Daoy (cell line): ENCODE data around the gene SLAMF6. TPM values are rescaled to one million over a fixed set of nuclear protein-coding genes. Genes with fewer than 3 reads are reported as not detected.
"Not testable (repeated sequence)": the region's sequence is repeated elsewhere in the genome, so short reads cannot be mapped to it uniquely, and the experiment has no call there.

Experiments used
- DNase-seq: peaks from one replicate; pipeline ENCODE4 v3.0.0-alpha.2; 2015; ENCODE audit warnings: low read depth
- total RNA-seq: library from RNA; depleted of rRNA; stranded (reverse); fragments of >200 nt; shearing (Covaris generic); gene quantifications from 2 replicates; pipeline ENCODE4 v1.2.3, GENCODE V29; 2014

The SLAMF6 gene
- total RNA-seq, 1 experiment from 2014 or later: not detected

- DNase-seq: no peak
Observed at GRCh38 chr1:160504651-160505050, 18.4 kb downstream of the SLAMF6 start.

- DNase-seq: no peak
Observed at GRCh38 chr1:160503087-160503486, 20.0 kb downstream of the SLAMF6 start.

GRCh38 chr1:160500321-160500990 lies 22.6 kb downstream of the SLAMF6 start:
- DNase-seq: no peak

DNA sequence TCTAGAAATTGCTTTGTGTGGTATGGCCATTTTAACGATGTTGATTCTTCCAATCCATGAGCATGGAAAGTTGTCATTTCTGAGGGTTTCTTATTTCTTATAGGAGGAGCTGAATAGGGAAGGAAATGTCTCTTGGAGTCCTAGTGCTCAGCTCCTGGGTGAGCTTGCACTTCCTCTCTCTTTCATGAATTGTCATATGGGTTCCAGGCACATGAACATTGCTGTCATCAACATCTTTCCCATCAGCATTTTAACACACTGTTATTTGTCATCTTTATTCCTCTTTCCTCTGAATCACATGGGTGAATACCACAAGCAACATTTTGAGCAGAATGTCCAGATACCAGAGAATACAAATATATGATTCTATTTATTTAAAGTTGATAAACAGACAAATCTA lies 23.4 kb downstream of the SLAMF6 start:
- DNase-seq: no peak

DNA sequence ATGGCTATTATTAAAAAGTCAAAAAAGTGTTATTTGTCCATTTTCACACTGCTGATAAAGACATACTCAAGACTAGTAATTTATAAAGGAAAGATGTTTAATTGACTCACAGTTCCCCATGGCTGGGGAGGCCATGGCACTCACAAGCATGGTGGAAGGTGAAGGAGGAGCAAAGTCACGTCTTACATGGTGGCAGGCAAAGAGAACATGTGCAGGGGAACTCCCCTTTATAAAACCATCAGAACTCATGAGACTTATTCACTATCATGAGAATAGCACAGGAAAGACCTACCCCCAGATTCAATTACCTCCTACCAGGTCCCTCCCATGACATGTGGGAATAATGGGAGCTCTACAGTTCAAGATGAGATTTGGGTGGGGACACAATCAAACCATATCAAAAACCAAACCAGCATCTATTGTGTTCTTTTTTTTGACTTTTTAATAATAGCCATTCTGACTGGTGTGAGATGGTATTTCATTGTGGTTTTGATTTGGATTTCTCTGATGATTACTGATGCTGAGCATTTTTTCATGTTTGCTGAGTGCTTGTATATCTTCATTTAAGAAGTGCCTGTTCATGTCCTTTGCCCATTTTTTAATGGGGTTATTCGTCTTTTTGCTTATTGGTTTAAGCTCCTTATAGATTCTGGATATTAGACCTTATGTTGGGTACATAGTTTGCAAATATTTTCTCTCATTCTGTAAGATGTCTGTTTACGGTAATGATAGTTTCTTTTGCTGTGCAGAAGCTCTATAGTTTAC lies 24.6 kb downstream of the SLAMF6 start:
- not testable (repeated sequence) for DNase-seq

DNA sequence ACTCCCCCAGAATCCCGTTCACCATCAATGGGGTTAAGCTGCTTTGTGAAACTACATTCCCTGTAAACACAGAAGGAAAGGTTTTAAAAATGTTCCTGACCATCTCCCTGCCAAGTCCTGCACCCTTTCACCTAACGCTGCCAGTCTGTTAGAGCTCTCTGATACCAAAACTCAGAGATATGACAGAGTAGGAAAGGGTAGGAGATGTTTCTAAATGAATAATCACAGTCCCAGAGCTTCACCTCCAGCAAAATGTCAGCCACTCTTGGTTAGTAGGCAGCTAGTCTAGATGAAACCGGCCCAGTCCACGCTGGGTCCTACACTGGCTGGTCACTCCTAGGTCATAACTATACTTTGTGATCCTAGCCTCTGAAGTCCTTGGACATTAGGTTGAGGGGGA lies 26.7 kb downstream of the SLAMF6 start:
- no peak for DNase-seq

- no peak for DNase-seq
Observed at GRCh38 chr1:160494620-160495019, 28.4 kb downstream of the SLAMF6 start.

- DNase-seq: no peak
Observed at GRCh38 chr1:160492617-160493016, 30.4 kb downstream of the SLAMF6 start.

DNA sequence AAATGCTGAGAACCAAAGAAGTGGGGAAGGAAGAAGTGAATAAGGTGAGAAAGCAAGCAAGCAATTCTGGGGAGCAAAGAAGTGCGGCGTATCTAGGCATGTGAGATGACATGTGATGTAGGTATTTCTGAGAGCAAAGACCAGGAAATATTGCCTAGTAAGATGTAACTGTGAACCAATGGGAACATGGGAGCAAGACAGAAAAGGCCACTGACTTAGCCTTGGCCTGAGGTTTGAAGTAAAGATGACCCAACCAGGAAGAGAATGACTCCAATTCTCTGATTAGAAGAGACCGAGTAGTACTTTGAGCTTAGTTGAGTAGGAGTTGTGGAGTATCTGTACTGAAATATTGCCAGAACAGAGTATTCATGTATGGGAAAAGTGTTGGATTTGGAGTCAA lies 31.1 kb downstream of the SLAMF6 start:
- no peak for DNase-seq

GRCh38 chr1:160491017-160491416 lies 32.0 kb downstream of the SLAMF6 start:
- no peak for DNase-seq

DNA sequence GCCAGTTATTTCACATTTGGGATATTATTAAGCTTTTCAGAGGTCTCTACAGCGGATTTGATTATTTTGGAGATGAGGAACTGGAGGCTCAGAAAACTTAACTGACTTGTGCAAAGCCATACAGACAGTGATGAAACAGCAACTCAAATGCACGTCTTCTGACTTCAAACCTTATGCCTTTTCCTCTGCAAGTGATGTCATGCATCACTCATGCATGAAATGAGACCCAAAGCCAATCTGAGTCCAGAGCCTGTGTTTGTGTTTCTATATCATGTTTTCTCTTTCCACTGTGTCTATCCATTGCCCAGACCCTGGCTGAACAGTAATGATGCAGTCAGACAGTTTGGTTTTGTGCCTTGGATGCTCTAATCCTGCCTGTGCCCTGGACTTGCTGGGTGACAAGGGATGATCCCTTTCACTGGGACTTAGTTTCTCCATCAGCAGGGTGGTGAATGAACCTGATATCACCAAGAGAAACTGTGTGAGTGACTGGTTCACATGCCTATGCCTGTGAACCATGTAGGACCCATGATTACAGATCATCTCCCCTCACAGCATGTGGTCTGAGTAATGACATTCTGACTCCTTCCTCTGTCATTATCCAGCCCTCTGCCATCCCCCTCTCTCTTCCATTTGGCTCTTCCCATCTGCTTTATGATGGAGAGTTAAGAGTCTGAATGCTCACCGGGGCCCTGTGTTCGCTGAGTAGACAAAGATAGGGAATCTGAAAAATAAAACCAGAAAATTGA lies 33.4 kb downstream of the SLAMF6 start:
- peak; percentile 4 for DNase-seq

GRCh38 chr1:160488347-160489058 lies 34.6 kb downstream of the SLAMF6 start:
- no peak for DNase-seq

- DNase-seq: no peak
Observed at GRCh38 chr1:160486453-160486852, 36.6 kb downstream of the SLAMF6 start.

DNA sequence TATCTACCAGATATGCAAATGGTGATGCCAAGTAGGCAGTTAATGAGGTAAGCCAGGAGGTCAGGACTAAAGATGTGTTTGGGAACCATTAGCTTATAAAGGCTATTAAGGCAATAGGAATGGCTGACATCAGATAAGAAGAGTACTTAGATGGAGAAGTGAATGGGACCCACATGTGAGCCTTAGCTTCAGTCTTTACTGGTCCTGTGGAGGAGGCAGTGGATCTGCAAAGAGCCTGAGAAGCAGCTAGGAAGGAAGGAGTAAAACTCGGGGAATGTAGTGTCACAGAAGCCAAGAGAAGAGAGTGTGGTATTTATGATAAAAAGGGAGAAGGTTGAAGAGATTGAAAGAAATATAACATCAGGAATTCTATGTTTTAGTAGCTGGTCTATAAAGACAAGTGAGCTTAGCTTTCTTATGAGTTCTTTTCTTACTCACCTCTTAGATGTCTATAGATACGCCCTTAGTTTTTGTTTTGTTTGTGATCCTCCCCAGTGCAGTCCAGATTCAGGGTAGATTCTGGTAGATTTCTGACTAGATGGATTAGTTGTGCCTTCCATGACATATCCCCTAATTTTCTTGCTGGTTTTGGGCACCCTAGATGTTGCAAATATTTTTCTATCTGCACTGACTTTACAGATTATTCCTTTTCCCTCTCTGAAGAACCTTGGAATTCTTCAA lies 39.4 kb downstream of the SLAMF6 start:
- DNase-seq: no peak

DNA sequence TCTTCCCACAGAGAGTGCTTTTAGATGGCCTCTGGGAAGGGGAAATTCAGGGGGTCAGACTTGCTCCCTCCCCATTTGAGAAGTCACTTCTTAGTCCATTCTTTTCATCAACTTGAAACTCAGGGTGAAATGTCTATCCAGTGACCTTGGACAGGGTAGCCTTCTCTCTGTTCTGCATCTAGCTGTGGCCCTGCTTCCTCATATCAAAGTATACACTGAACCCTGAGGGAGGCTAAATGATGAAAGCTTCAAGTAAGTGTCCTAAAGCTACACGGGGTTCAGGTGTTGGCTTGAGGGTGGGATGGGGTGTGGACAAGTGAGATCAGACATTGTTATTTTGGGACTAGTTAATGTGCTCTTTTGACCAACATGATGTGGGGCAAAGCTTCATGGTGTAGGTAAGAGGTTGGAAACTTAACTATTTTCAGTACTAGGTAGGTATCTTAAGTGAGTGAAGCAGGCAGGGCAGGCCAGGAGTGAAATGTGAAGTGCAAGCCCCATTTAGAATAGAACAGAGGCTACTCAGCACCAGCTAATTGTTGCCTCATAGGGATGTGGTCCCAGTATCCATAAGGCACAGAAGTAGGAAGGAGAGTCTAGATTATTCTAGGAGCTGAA lies 41.0 kb downstream of the SLAMF6 start:
- DNase-seq: no peak

DNA sequence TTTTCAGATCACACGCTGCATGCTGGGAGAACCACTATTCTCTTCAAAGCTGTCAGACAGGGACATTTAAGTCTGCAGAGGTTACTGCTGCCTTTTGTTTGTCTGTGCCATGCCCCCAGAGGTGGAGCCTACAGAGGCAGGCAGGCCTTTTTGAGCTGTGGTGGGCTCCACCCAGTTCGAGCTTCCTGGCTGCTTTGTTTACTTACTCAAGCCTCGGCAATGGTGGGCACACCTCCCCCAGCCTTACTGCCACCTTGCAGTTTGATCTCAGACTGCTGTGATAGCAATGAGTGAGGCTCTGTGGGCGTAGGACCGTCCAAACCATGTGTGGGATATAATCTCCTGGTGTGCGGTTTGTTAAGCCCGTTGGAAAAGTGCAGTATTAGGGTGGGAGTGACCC lies 42.3 kb downstream of the SLAMF6 start:
- DNase-seq: not testable (repeated sequence)

- not testable (repeated sequence) for DNase-seq
Observed at GRCh38 chr1:160479091-160479490, 44.0 kb downstream of the SLAMF6 start.

- DNase-seq: no peak
Observed at GRCh38 chr1:160474392-160475242, 48.4 kb downstream of the SLAMF6 start.

- no peak for DNase-seq
Observed at GRCh38 chr1:160472112-160472511, 50.9 kb downstream of the SLAMF6 start.

DNA sequence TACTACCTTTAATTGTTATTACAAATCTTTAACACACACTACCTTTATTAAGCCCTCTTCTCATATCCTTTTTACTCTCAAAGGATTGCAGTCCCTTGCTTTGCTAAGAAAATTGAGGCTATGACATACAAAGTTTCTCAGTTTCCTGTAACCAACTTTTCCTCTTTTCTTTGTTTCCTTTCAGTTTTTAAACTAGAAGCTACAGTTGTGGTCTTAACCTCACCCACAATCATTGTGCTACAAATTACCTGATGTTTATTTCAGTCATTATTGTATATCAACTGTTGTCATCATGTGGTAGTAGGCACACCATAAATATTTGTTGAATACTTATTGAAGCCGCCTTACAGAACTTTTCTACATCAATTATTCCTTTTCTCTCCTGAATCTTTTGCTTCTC lies 51.8 kb downstream of the SLAMF6 start:
- no peak for DNase-seq
